GM23338 (cell line): ENCODE results near the gene DHX58. TPM values are rescaled to one million over a fixed set of nuclear protein-coding genes. Genes with fewer than 3 reads are reported as not detected.

Experiments used
- ATAC-seq: fragments of 200-7000 bp; cut with Tn5 transposase; 3 replicates; pipeline ENCODE4 v1.9.1; 2020
- DNase-seq: peaks from one replicate; pipeline ENCODE4 v3.0.0-alpha.2; 2015; ENCODE audit warnings: low spot score
- H2AFZ ChIP-seq: fragments of 200-600 bp; sonication (generic); 2 replicates; pipeline ENCODE4 v1.8.0; 2016; ENCODE audit warnings: antibody characterized with exemption, mild to moderate bottlenecking, moderate library complexity
- H3F3A ChIP-seq: fragments of 200-600 bp; sonication (generic); replicated peaks from 2 replicates; pipeline ENCODE4 v1.8.0; 2017; ENCODE audit warnings: antibody characterized with exemption, mixed run types, low read depth
- H3K27ac ChIP-seq: fragments of 200-600 bp; sonication (generic); 2 replicates; pipeline ENCODE4 v1.6.1; 2016; ENCODE audit warnings: low read depth
- H3K27me3 ChIP-seq: fragments of 200-600 bp; sonication (generic); 2 replicates; pipeline ENCODE4 v1.8.0; 2016; ENCODE audit warnings: mild to moderate bottlenecking, mixed run types, moderate library complexity; ENCODE audit not compliant: insufficient read depth
- H3K36me3 ChIP-seq: fragments of 200-600 bp; sonication (generic); 2 replicates; pipeline ENCODE4 v1.8.0; 2016; ENCODE audit warnings: mild to moderate bottlenecking; ENCODE audit not compliant: insufficient read depth
- H3K4me1 ChIP-seq: fragments of 200-600 bp; sonication (generic); 2 replicates; pipeline ENCODE4 v1.8.0; 2016; ENCODE audit warnings: mild to moderate bottlenecking, moderate library complexity; ENCODE audit not compliant: insufficient read depth
- H3K4me2 ChIP-seq: fragments of 200-600 bp; sonication (generic); 2 replicates; pipeline ENCODE4 v1.7.1; 2017; ENCODE audit warnings: mixed run types
- H3K4me3 ChIP-seq: fragments of 200-600 bp; sonication (generic); 2 replicates; pipeline ENCODE4 v1.6.1; 2016; ENCODE audit warnings: mixed run types
- H3K79me2 ChIP-seq: fragments of 200-600 bp; sonication (generic); replicated peaks from 2 replicates; pipeline ENCODE4 v1.8.0; 2017; ENCODE audit warnings: mild to moderate bottlenecking; ENCODE audit not compliant: insufficient read depth
- H3K9me2 ChIP-seq: fragments of 200-600 bp; sonication (generic); 2 replicates; pipeline ENCODE4 v1.8.0; 2017; ENCODE audit not compliant: insufficient read depth
- H4K20me1 ChIP-seq: fragments of 200-600 bp; sonication (generic); replicated peaks from 2 replicates; pipeline ENCODE4 v1.8.0; 2017; ENCODE audit warnings: mild to moderate bottlenecking; ENCODE audit not compliant: insufficient read depth
- H3K27ac Mint-ChIP-seq: 2 replicates; pipeline ENCODE4 v1.8.0; 2020; ENCODE audit warnings: inconsistent platforms, mild to moderate bottlenecking, moderate library complexity, mixed read lengths
- H3K27me3 Mint-ChIP-seq: 3 replicates; pipeline ENCODE4 v1.8.0; 2022; ENCODE audit warnings: low read depth, mild to moderate bottlenecking, moderate library complexity, mixed read lengths, inconsistent platforms; ENCODE audit not compliant: insufficient read depth, poor library complexity
- H3K36me3 Mint-ChIP-seq: 3 replicates; pipeline ENCODE4 v1.8.0; 2021; ENCODE audit warnings: low read depth, mild to moderate bottlenecking, inconsistent platforms, moderate library complexity, mixed read lengths
- H3K4me1 Mint-ChIP-seq: 3 replicates; pipeline ENCODE4 v1.8.0; 2020; ENCODE audit warnings: mild to moderate bottlenecking, inconsistent platforms, mixed read lengths
- H3K4me3 Mint-ChIP-seq: 3 replicates; pipeline ENCODE4 v1.8.0; 2021; ENCODE audit warnings: moderate library complexity, mild to moderate bottlenecking, inconsistent platforms, mixed read lengths
- H3K9me3 Mint-ChIP-seq: 3 replicates; pipeline ENCODE4 v1.8.0; 2020; ENCODE audit warnings: moderate library complexity, mild to moderate bottlenecking, inconsistent platforms, mixed read lengths
- CREB1 ChIP-seq: fragments of 250-450 bp; sonication (Bioruptor Pico); IDR thresholded peaks from 2 replicates; pipeline ENCODE4 v1.5.0; 2020; ENCODE audit warnings: low read depth, mild to moderate bottlenecking, moderate library complexity
- EZH2phosphoT487 ChIP-seq: fragments of 200-600 bp; sonication (generic); IDR thresholded peaks from one replicate; pipeline ENCODE4 v1.8.1; 2018; ENCODE audit warnings: antibody characterized with exemption; ENCODE audit not compliant: unreplicated experiment
- JUNB ChIP-seq: IDR thresholded peaks from one replicate; pipeline ENCODE4 v1.6.1; 2016; ENCODE audit warnings: antibody characterized with exemption; ENCODE audit not compliant: unreplicated experiment
- POLR2AphosphoS5 ChIP-seq: IDR thresholded peaks from 2 replicates; pipeline ENCODE4 v1.6.1; 2016; ENCODE audit warnings: antibody characterized with exemption, low read depth
- ZNF114 ChIP-seq: fragments of 250-450 bp; sonication (Bioruptor Pico); IDR thresholded peaks from 2 replicates; pipeline ENCODE4 v1.5.0; 2020; ENCODE audit warnings: mild to moderate bottlenecking, moderate library complexity
- polyA plus RNA-seq: library from polyadenylated mRNA; unstranded; fragments of >200 nt; fragmentation: Nextera tagmentation; extraction: Ambion mirVana; gene quantifications from 2 replicates; pipeline ENCODE4 v1.2.1, GENCODE V29; 2016
- total RNA-seq: library from RNA; depleted of rRNA; stranded (reverse); fragments of >200 nt; shearing (Covaris generic); gene quantifications from 2 replicates; pipeline ENCODE4 v1.2.3, GENCODE V29; 2014
- TF ChIP-seq, protein P1 (sequence below): fragments of 250-450 bp; sonication (Bioruptor Pico); IDR thresholded peaks from 2 replicates; pipeline ENCODE4 v1.5.0; 2020; ENCODE audit warnings: mild to moderate bottlenecking, moderate library complexity
- TF ChIP-seq, protein P2 (sequence below): IDR thresholded peaks from one replicate; pipeline ENCODE4 v1.6.1; 2018; ENCODE audit warnings: antibody characterized with exemption; ENCODE audit not compliant: unreplicated experiment
- TF ChIP-seq, protein P3 (sequence below), 2 experiments: fragments of 200-600 bp in 1 of 2; sonication (generic) in 1 of 2; conservative IDR thresholded peaks; 2 replicates each; pipeline versions ENCODE4 v1.5.1 to v1.6.1; 2016 to 2017; ENCODE audit warnings: antibody characterized with exemption in 2 of 2, low read depth in 2 of 2, mild to moderate bottlenecking in 2 of 2, moderate library complexity in 1 of 2

DHX58 gene
- total and polyA plus RNA-seq, 2 experiments from 2014 or later: 4.1 to 6.6 TPM

DNA sequence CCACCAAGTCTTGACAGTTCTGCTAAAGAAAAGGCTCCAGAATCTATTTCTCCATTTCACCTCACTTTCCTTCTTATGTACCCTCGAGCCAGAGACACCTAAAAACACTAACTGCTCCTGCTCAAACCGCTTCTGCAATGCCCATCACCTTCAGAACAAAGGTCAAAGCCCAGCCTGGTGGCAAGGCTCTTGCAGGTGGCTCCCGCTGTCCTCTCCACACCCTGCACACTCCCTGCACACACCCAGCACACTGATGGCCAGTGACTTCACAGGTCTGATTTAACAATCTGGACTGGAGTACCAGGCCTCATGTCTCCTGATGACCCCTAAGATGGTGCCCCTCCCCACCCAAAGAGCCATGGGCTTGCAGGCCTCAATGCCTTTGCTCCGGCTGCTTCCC, 52.3 kb downstream of the DHX58 start:
- no peak overlapping the region for H3K4me2 ChIP-seq
- H3K27me3 ChIP-seq: no peaks in the 10 kb centered on the region
- Mint-ChIP-seq H3K27me3 (peaks cover 14% of the 10 kb centered on the region), H3K4me3 (no peak overlapping the region), H3K36me3 (no peaks in the 10 kb centered on the region; the same call in 2 of the 3 replicates), H3K4me1 (peaks cover 37% of the 10 kb centered on the region), H3K27ac (no peak overlapping the region; the same call in 1 of the 2 replicates), H3K9me3 (no peaks in the 10 kb centered on the region)
- H3K36me3 ChIP-seq: no peaks in the 10 kb centered on the region
- TF ChIP-seq, protein P1, sequence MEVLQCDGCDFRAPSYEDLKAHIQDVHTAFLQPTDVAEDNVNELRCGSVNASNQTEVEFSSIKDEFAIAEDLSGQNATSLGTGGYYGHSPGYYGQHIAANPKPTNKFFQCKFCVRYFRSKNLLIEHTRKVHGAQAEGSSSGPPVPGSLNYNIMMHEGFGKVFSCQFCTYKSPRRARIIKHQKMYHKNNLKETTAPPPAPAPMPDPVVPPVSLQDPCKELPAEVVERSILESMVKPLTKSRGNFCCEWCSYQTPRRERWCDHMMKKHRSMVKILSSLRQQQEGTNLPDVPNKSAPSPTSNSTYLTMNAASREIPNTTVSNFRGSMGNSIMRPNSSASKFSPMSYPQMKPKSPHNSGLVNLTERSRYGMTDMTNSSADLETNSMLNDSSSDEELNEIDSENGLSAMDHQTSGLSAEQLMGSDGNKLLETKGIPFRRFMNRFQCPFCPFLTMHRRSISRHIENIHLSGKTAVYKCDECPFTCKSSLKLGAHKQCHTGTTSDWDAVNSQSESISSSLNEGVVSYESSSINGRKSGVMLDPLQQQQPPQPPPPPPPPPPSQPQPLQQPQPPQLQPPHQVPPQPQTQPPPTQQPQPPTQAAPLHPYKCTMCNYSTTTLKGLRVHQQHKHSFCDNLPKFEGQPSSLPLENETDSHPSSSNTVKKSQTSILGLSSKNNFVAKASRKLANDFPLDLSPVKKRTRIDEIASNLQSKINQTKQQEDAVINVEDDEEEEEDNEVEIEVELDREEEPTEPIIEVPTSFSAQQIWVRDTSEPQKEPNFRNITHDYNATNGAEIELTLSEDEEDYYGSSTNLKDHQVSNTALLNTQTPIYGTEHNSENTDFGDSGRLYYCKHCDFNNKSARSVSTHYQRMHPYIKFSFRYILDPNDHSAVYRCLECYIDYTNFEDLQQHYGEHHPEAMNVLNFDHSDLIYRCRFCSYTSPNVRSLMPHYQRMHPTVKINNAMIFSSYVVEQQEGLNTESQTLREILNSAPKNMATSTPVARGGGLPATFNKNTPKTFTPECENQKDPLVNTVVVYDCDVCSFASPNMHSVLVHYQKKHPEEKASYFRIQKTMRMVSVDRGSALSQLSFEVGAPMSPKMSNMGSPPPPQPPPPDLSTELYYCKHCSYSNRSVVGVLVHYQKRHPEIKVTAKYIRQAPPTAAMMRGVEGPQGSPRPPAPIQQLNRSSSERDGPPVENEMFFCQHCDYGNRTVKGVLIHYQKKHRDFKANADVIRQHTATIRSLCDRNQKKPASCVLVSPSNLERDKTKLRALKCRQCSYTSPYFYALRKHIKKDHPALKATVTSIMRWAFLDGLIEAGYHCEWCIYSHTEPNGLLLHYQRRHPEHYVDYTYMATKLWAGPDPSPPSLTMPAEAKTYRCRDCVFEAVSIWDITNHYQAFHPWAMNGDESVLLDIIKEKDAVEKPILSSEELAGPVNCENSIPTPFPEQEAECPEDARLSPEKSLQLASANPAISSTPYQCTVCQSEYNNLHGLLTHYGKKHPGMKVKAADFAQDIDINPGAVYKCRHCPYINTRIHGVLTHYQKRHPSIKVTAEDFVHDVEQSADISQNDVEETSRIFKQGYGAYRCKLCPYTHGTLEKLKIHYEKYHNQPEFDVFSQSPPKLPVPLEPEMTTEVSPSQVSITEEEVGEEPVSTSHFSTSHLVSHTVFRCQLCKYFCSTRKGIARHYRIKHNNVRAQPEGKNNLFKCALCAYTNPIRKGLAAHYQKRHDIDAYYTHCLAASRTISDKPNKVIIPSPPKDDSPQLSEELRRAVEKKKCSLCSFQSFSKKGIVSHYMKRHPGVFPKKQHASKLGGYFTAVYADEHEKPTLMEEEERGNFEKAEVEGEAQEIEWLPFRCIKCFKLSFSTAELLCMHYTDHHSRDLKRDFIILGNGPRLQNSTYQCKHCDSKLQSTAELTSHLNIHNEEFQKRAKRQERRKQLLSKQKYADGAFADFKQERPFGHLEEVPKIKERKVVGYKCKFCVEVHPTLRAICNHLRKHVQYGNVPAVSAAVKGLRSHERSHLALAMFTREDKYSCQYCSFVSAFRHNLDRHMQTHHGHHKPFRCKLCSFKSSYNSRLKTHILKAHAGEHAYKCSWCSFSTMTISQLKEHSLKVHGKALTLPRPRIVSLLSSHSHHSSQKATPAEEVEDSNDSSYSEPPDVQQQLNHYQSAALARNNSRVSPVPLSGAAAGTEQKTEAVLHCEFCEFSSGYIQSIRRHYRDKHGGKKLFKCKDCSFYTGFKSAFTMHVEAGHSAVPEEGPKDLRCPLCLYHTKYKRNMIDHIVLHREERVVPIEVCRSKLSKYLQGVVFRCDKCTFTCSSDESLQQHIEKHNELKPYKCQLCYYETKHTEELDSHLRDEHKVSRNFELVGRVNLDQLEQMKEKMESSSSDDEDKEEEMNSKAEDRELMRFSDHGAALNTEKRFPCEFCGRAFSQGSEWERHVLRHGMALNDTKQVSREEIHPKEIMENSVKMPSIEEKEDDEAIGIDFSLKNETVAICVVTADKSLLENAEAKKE (CRISPR knock-in tag): no peak
- no peak for TF ChIP-seq CREB1 (CRISPR knock-in tag)
- peaks cover 13% of the 10 kb centered on the region for H3K4me1 ChIP-seq
- H3K9me2 ChIP-seq: no peaks in the 10 kb centered on the region
- ATAC-seq: no peak
- no peaks in the 10 kb centered on the region for H4K20me1 ChIP-seq
- no peak for DNase-seq
- no peak overlapping the region for H2AFZ ChIP-seq
- no peak overlapping the region for H3K27ac ChIP-seq
- no peak overlapping the region for H3K4me3 ChIP-seq
- no peaks in the 10 kb centered on the region for H3K79me2 ChIP-seq
- H3F3A ChIP-seq: no peaks in the 10 kb centered on the region

DNA sequence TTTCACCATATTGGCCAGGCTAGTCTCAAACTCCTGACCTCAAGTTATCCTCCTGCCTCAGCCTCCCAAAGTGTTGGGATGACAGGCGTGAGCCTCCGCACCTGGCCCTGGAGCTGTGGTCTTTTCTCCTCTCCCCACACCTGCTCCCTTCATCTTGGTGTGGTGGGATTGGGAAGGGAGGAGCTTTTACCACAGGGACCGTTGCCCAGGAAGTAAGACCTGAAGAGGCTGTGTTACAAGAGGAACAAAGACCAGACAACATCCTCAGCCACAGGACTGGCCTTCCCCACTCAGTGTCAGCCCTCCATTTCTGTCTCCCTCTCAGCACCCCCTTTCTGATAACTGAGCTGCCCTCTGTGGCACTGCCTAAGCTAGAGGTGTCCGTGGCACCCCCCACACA, 52.7 kb downstream of the DHX58 start:
- Histone ChIP-seq H3K27ac (no peak overlapping the region), H3K4me1 (peaks cover 17% of the 10 kb centered on the region), H3K79me2 (no peaks in the 10 kb centered on the region), H3K36me3 (no peaks in the 10 kb centered on the region), H2AFZ (no peak overlapping the region), H3F3A (no peaks in the 10 kb centered on the region), H3K9me2 (no peaks in the 10 kb centered on the region), H3K4me2 (no peak overlapping the region), H3K4me3 (no peak overlapping the region), H4K20me1 (no peaks in the 10 kb centered on the region), H3K27me3 (no peaks in the 10 kb centered on the region)
- no peaks in the 10 kb centered on the region; the same call in 2 of the 3 replicates for H3K36me3 Mint-ChIP-seq
- DNase-seq: no peak
- no peak overlapping the region for H3K27ac Mint-ChIP-seq
- peaks cover 16% of the 10 kb centered on the region for H3K27me3 Mint-ChIP-seq
- no peak overlapping the region for H3K4me3 Mint-ChIP-seq
- TF ChIP-seq EZH2phosphoT487: no peak
- TF ChIP-seq, protein P2, sequence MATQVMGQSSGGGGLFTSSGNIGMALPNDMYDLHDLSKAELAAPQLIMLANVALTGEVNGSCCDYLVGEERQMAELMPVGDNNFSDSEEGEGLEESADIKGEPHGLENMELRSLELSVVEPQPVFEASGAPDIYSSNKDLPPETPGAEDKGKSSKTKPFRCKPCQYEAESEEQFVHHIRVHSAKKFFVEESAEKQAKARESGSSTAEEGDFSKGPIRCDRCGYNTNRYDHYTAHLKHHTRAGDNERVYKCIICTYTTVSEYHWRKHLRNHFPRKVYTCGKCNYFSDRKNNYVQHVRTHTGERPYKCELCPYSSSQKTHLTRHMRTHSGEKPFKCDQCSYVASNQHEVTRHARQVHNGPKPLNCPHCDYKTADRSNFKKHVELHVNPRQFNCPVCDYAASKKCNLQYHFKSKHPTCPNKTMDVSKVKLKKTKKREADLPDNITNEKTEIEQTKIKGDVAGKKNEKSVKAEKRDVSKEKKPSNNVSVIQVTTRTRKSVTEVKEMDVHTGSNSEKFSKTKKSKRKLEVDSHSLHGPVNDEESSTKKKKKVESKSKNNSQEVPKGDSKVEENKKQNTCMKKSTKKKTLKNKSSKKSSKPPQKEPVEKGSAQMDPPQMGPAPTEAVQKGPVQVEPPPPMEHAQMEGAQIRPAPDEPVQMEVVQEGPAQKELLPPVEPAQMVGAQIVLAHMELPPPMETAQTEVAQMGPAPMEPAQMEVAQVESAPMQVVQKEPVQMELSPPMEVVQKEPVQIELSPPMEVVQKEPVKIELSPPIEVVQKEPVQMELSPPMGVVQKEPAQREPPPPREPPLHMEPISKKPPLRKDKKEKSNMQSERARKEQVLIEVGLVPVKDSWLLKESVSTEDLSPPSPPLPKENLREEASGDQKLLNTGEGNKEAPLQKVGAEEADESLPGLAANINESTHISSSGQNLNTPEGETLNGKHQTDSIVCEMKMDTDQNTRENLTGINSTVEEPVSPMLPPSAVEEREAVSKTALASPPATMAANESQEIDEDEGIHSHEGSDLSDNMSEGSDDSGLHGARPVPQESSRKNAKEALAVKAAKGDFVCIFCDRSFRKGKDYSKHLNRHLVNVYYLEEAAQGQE: no peak
- TF ChIP-seq POLR2AphosphoS5: no peak
- TF ChIP-seq ZNF114 (CRISPR knock-in tag): no peak
- no peak for TF ChIP-seq JUNB
- TF ChIP-seq, protein P3, sequence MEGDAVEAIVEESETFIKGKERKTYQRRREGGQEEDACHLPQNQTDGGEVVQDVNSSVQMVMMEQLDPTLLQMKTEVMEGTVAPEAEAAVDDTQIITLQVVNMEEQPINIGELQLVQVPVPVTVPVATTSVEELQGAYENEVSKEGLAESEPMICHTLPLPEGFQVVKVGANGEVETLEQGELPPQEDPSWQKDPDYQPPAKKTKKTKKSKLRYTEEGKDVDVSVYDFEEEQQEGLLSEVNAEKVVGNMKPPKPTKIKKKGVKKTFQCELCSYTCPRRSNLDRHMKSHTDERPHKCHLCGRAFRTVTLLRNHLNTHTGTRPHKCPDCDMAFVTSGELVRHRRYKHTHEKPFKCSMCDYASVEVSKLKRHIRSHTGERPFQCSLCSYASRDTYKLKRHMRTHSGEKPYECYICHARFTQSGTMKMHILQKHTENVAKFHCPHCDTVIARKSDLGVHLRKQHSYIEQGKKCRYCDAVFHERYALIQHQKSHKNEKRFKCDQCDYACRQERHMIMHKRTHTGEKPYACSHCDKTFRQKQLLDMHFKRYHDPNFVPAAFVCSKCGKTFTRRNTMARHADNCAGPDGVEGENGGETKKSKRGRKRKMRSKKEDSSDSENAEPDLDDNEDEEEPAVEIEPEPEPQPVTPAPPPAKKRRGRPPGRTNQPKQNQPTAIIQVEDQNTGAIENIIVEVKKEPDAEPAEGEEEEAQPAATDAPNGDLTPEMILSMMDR (conservative IDR thresholded peaks at IDR 0.05; ENCODE audit: low read depth in 2 of 2): no peak
- H3K4me1 Mint-ChIP-seq: peaks cover 41% of the 10 kb centered on the region
- H3K9me3 Mint-ChIP-seq: no peaks in the 10 kb centered on the region
- ATAC-seq: no peak
